GM12873 (cell line): Measurements from ENCODE around the gene ZNF19.
A peak's percentile ranks its signal among the peaks of the same experiment; 100 is the strongest.

ENCODE experiments used
- TF ChIP-seq, protein P1 (sequence below): IDR thresholded peaks from 2 replicates; pipeline ENCODE4 v1.5.1; 2012; ENCODE audit warnings: low read depth, mild to moderate bottlenecking, moderate library complexity, low read length, control low read depth; ENCODE audit not compliant: insufficient read depth; ENCODE audit errors: missing control alignments

Gene ZNF19

DNA sequence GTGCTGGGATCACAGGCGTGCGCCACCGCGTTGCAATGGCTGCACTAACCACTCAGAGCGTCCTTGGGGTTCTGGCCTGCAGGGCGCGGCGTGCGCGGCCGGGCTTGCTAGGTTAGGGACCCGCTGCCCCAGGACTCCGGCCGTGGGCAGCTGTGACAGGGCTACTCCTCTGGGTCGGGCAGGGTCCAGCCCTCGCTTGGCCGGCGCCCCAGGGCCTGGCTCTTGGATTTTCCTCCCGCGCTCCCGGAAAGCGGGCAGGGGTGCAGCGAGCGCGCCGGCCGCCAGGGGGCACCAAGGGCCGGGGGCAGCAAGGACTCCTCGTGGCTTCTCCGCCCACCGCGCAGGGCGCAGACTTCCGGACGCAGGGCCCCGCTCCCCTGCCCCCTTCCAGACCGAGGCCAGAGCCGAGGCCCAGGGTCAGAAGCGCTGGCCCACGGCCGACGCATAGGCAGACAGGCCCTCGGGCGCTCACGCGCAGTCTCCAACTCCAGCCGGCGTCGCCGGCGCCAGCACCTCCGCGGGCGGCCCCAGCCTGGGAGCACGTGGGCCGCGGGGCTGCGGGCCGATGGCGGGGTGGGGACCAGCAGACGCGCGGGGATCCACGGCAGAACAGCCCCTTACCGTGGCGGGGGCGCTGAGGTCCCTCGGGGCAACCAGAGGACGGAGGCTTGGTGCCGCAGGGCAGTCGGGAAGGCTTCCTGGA, 47.6 kb downstream of the ZNF19 start:
- TF ChIP-seq, protein P1, sequence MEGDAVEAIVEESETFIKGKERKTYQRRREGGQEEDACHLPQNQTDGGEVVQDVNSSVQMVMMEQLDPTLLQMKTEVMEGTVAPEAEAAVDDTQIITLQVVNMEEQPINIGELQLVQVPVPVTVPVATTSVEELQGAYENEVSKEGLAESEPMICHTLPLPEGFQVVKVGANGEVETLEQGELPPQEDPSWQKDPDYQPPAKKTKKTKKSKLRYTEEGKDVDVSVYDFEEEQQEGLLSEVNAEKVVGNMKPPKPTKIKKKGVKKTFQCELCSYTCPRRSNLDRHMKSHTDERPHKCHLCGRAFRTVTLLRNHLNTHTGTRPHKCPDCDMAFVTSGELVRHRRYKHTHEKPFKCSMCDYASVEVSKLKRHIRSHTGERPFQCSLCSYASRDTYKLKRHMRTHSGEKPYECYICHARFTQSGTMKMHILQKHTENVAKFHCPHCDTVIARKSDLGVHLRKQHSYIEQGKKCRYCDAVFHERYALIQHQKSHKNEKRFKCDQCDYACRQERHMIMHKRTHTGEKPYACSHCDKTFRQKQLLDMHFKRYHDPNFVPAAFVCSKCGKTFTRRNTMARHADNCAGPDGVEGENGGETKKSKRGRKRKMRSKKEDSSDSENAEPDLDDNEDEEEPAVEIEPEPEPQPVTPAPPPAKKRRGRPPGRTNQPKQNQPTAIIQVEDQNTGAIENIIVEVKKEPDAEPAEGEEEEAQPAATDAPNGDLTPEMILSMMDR: peak; percentile 35

DNA sequence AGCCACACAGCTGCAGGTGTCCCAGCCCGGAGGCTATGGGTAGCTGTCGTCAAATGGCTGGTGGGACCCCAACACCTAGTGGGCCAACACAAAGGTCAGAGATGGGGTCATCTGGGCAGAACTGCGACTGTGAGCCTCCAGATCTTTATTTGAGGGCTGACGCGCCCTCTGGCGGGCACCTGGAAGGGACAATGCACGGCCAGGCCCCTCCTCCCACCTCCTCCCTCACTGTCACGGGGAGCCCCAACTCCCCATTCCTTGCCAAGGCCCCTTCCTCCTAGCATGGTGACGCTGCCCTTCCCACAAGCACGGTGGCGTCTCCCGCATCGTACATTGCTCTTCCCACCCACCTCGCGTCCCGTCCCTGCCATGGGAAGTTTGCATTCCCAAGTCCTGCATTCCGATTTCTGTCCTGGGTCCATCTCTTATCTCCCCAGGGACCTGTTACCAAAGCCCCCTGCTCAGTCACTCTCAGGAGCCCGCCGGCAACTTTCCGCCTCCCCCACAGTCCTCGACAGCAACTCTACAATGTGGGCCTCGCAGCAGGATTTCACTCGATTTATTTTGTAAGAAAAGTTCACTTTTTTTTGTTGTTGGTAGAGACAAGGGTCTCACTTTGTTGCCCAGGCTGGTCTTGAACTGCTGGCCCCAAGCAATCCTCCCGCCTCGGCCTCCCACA, 48.3 kb downstream of the ZNF19 start:
- TF ChIP-seq, protein P1: peak; percentile 62

DNA sequence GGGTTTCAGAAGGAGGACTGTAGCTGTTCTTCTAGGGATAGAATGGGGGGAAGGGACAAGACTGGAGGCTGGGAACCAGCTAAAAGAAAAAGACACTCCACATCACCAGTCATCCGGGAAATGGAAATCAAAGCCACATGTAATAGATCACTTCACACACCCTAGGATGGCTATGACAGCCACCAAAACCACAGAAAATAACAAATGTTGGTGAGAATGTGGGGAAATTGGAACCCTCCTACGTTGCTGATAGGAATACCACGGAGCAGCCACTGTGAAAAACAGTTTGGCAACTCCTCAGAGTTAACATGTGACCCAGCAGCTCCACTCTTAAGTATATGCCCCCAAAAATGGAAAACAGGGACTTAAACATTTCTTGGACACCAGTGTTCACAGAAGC, 49.6 kb downstream of the ZNF19 start:
- TF ChIP-seq, protein P1: no peak

DNA sequence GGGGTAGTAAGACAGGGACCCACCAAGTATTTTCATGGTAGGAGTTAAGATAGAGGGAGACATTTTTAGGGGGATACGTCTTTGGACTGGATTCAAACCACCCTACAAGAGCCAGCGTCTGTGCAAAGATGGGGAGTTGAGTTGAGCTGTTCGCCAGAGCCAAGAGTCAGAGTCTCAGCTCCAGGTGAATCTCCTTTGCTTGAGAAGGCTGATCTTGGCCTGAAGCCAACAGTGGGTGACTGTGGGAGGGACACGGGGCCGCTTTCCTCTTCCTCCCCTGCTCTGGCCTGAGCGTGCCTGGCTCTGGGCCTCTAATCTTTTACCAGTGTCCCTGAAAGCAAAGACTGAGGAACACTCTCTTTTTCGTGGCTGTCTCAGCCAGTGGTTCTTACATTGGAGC, 52.7 kb downstream of the ZNF19 start:
- TF ChIP-seq, protein P1: no peak

DNA sequence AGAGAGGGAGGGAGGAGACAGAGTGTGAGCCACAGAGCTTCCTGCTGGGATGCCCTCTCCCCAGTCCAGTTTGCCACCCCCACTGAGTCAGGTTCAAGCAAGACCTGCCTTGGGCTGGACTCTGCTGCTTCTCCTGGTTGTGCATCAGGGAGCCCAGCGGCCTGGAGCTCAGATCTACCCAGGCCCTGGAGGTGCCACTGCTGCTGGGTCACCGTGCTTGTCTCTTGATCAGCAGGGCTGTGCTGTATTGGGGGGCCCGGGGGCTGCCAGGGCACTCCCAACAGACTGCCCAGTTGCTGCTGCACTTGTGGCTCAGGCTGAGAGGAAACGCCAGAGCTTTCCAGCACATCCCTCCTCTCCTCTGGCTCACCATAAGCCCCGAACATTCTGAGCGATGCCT, 56.2 kb downstream of the ZNF19 start:
- TF ChIP-seq, protein P1: no peak

DNA sequence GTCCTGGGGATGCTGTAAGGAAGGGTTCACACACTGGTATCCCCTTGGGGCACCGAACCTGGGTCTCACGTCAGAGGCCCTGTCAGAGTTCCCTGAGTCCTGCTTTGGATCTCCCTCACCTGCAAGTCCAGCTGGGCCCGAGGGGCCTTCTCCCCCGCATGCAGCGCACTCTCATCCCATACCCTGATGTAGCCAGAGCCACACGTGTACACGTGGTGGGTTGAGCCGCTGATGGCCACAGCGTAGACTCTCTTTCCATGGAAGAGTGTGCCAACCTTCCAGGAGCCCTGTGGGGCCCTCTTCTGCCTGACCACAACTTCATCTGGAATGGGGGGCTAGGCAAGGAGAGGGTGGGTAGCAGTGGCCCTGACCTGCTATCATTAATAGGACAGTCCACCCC, 57.1 kb downstream of the ZNF19 start:
- TF ChIP-seq, protein P1: no peak

DNA sequence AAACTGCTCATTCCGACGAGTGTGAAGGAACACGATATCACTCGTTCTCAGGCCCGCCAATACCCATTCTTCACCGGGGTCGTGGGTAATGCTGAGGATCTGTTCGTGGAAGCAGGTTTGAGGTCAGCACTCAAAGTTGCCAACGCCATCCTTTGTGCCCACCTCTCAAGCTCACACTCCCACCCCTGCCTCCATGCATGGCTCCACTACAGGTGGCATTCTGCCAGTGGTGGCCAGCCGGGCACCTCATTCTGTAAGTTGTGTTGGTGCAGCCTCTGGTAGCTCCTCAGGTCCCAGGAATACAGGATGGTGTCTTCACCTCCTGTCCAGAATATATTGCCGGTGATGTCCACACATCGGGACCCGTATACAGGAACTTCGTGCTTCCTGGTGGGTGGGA, 57.9 kb downstream of the ZNF19 start:
- TF ChIP-seq, protein P1: no peak
